Ascending aorta (tissue), 2 donors: ENCODE results near the gene PGP. TPM values are rescaled to one million over a fixed set of nuclear protein-coding genes. Genes with fewer than 3 reads are reported as not detected.

ENCODE experiments used
- DNase-seq, 2 donors: peaks; one replicate each; pipeline ENCODE4 v3.0.0-alpha.2; 2019; ENCODE audit warnings: low spot score in 2 of 2
- H3K27ac ChIP-seq, 2 donors: fragments of 200-600 bp; sonication (generic); one replicate each; pipeline ENCODE4 v1.5.1; 2016 to 2017; ENCODE audit warnings: mild to moderate bottlenecking in 1 of 2
- H3K27me3 ChIP-seq: fragments of 200-600 bp; sonication (generic); one replicate; pipeline ENCODE4 v1.5.1; 2017
- H3K36me3 ChIP-seq, 2 donors: fragments of 200-600 bp; sonication (generic); one replicate each; pipeline ENCODE4 v1.5.1; 2016
- H3K4me1 ChIP-seq, 2 donors: fragments of 200-600 bp; sonication (generic); one replicate each; pipeline ENCODE4 v1.5.1; 2016 to 2017; ENCODE audit warnings: mild to moderate bottlenecking in 1 of 2
- H3K4me3 ChIP-seq, 2 donors: fragments of 200-600 bp; sonication (generic); one replicate each; pipeline ENCODE4 v1.5.1; 2016 to 2017; ENCODE audit warnings: mild to moderate bottlenecking in 1 of 2
- H3K9me3 ChIP-seq, 2 donors: fragments of 200-600 bp; sonication (generic); one replicate each; pipeline ENCODE4 v1.5.1; 2016
- CTCF ChIP-seq, 3 experiments: fragments of 200-600 bp in 2 of 3; fragments of 450-650 bp in 1 of 3; sonication (generic) in 2 of 3; IDR thresholded peaks; one replicate each; pipeline ENCODE4 v1.5.1; 2016 to 2019; ENCODE audit warnings: antibody characterized with exemption in 3 of 3, mild to moderate bottlenecking in 1 of 3, moderate library complexity in 1 of 3
- intact Hi-C: fragments of 100-400 bp; cut with DNase I; formaldehyde crosslinking; loops from one replicate; pipeline ENCODE4 v1.15.1; 2023
- total RNA-seq: library from RNA; depleted of rRNA; stranded (reverse); fragments of >200 nt; gene quantifications from one replicate; pipeline ENCODE4 v1.1.0, GENCODE V29; 2016

PGP gene
- total RNA-seq, 1 donor from 2014 or later, result 21.5 TPM

- DNase-seq, result no peak
- Histone ChIP-seq H3K27ac (no peak overlapping the region), H3K4me3 (no peak overlapping the region), H3K36me3 (peaks cover 4 to 19% of the 10 kb centered on the region in 2 donors), H3K4me1 (no peaks in the 10 kb centered on the region), H3K27me3 (no peaks in the 10 kb centered on the region), H3K9me3 (no peaks in the 10 kb centered on the region)
- no peak for TF ChIP-seq CTCF (IDR thresholded peaks at IDR 0.05)
- intact Hi-C loops, result no loop called here
Measured at GRCh38 chr16:2180962-2181923, 33.4 kb downstream of the PGP start.

- no peak for DNase-seq
- H3K27ac ChIP-seq, result no peak overlapping the region
- intact Hi-C loops, result no loop called here
Measured at GRCh38 chr16:2180461-2180860, 34.2 kb downstream of the PGP start.

GRCh38 chr16:2179576-2179975, 35.1 kb downstream of the PGP start:
- H3K36me3 ChIP-seq, result peaks cover 21 to 36% of the 10 kb centered on the region in 2 donors
- H3K27ac ChIP-seq, result no peak overlapping the region
- no peak overlapping the region for H3K4me3 ChIP-seq
- H3K27me3 ChIP-seq, result no peaks in the 10 kb centered on the region
- H3K4me1 ChIP-seq, result no peaks in the 10 kb centered on the region
- DNase-seq, result no peak
- TF ChIP-seq CTCF (IDR thresholded peaks at IDR 0.05), result no peak
- H3K9me3 ChIP-seq, result no peaks in the 10 kb centered on the region
- intact Hi-C loops, result no loop called here

More at GRCh38 chr16:2180461-2180860, 34.2 kb downstream of the PGP start:
- H3K9me3 ChIP-seq, result no peaks in the 10 kb centered on the region
- TF ChIP-seq CTCF (IDR thresholded peaks at IDR 0.05), result no peak
- H3K27me3 ChIP-seq, result no peaks in the 10 kb centered on the region
- no peak overlapping the region for H3K4me3 ChIP-seq
- H3K4me1 ChIP-seq, result no peaks in the 10 kb centered on the region
- H3K36me3 ChIP-seq, result peaks cover 12 to 27% of the 10 kb centered on the region in 2 donors

GRCh38 chr16:2179107-2179501, 35.5 kb downstream of the PGP start:
- Histone ChIP-seq H3K36me3 (peaks cover 22 to 40% of the 10 kb centered on the region in 2 donors), H3K27ac (no peak overlapping the region), H3K4me3 (no peak overlapping the region), H3K9me3 (no peaks in the 10 kb centered on the region), H3K4me1 (no peaks in the 10 kb centered on the region), H3K27me3 (no peaks in the 10 kb centered on the region)
- intact Hi-C loops, result no loop called here
- no peak for TF ChIP-seq CTCF (IDR thresholded peaks at IDR 0.05)
- DNase-seq, result no peak

GRCh38 chr16:2178321-2179106, 36.1 kb downstream of the PGP start:
- no peaks in the 10 kb centered on the region for H3K4me1 ChIP-seq
- no peaks in the 10 kb centered on the region for H3K9me3 ChIP-seq
- no peak for DNase-seq
- no peak overlapping the region for H3K4me3 ChIP-seq
- TF ChIP-seq CTCF (IDR thresholded peaks at IDR 0.05), result no peak
- no peak overlapping the region for H3K27ac ChIP-seq
- peaks cover 28 to 46% of the 10 kb centered on the region in 2 donors for H3K36me3 ChIP-seq
- H3K27me3 ChIP-seq, result no peaks in the 10 kb centered on the region
- intact Hi-C loops, result no loop called here
